ENCODE measurements around the gene DLGAP4. TPM values are rescaled to one million over a fixed set of nuclear protein-coding genes. Genes with fewer than 3 reads are reported as not detected.

DLGAP4 gene
- total and polyA plus RNA-seq, 2 of the 8 experiments (the other 6 are each of a cell fraction or from before 2014, with no cell fraction given), result 41.2 to 57.2 TPM

GRCh38 chr20:36411861-36412454 is 105.8 kb downstream of the DLGAP4 start (continued):
- TF ChIP-seq CHD7 (IDR thresholded peaks at IDR 0.05; ENCODE audit: insufficient replicate concordance, low read length) (no peak), SIX5 (IDR thresholded peaks at IDR 0.05; ENCODE audit: low read depth, low read length) (no peak), BACH1 (IDR thresholded peaks at IDR 0.05; ENCODE audit: low read length) (no peak)

Measured in H1 (cell line).